ENCODE results near the gene ILRUN. TPM values are rescaled to one million over a fixed set of nuclear protein-coding genes. Genes with fewer than 3 reads are reported as not detected.

ILRUN gene
- total and polyA plus RNA-seq, 2 of the 8 experiments (the other 6 are each of a cell fraction or from before 2014, with no cell fraction given) = 39.2 to 81.2 TPM

- TF ChIP-seq CHD7 (IDR thresholded peaks at IDR 0.05; ENCODE audit: insufficient replicate concordance, low read length) (no peak), CHD2 (IDR thresholded peaks at IDR 0.05; ENCODE audit: low read length) (no peak)
These were observed 7.6 kb downstream of the ILRUN start (continued) for GRCh38 chr6:34688956-34689355.
